Coronary artery (tissue), 2 donors: ENCODE data around the gene USO1.

ENCODE experiments used
- DNase-seq: peaks from one replicate; pipeline ENCODE4 v3.0.0-alpha.2; 2017; ENCODE audit warnings: low spot score
- H3K27ac ChIP-seq, 2 donors: fragments of 200-600 bp; sonication (generic); one replicate each; pipeline ENCODE4 v1.5.1; 2016 to 2019
- H3K4me3 ChIP-seq: fragments of 200-600 bp; sonication (generic); 2 replicates; pipeline ENCODE4 v1.5.1; 2016; ENCODE audit warnings: mild to moderate bottlenecking, moderate library complexity
- TF ChIP-seq, protein P1 (sequence below): fragments of 200-600 bp; sonication (generic); IDR thresholded peaks from one replicate; pipeline ENCODE4 v1.5.1; 2019; ENCODE audit warnings: antibody characterized with exemption

USO1 gene

DNA sequence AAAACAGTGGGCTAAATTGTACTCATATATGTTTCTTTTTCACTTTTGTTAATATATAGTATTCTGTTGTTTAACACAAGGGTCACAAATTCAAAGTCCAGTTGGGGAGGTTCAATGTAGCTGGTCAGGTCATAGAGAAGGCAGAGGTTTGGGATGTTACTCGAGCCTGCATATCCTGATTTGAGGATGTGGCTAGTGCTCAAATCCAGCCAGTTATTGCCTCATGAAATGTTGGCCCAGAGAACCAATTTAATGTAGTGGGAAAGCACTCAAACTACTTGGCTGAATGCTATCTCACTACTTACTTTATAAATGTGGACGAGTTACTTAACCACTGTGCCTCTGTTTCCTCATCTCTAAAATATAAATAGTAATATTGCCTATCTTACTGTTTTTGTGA lies 12.5 kb downstream of the USO1 start:
- Histone ChIP-seq H3K27ac (peak overlapping the region in 1 of 2 donors; percentile 22), H3K4me3 (no peak overlapping the region)
- TF ChIP-seq, protein P1, sequence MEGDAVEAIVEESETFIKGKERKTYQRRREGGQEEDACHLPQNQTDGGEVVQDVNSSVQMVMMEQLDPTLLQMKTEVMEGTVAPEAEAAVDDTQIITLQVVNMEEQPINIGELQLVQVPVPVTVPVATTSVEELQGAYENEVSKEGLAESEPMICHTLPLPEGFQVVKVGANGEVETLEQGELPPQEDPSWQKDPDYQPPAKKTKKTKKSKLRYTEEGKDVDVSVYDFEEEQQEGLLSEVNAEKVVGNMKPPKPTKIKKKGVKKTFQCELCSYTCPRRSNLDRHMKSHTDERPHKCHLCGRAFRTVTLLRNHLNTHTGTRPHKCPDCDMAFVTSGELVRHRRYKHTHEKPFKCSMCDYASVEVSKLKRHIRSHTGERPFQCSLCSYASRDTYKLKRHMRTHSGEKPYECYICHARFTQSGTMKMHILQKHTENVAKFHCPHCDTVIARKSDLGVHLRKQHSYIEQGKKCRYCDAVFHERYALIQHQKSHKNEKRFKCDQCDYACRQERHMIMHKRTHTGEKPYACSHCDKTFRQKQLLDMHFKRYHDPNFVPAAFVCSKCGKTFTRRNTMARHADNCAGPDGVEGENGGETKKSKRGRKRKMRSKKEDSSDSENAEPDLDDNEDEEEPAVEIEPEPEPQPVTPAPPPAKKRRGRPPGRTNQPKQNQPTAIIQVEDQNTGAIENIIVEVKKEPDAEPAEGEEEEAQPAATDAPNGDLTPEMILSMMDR: no peak
- no peak for DNase-seq

DNA sequence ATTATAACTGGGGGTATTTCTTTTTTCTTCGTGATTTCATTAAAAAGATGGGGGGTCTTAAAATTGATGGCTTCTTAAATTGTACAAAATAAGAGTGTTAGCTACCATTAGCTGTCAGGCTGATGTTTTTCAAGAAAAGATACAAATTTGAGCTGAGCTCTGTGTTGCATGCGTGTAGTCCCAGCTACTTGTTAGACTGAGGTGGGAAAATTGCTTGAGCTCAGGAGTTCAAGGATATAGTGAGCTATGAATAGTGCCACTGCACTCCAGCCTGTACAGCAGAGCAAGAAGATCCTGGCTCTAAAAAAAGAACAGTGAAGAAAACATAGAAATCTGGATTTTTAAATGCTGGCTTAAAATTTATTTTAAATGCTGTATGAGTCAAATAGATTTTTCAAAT lies 13.0 kb downstream of the USO1 start:
- TF ChIP-seq, protein P1: no peak
- Histone ChIP-seq H3K4me3 (no peak overlapping the region), H3K27ac (peak overlapping the region in 1 of 2 donors; percentile 22)
- DNase-seq: no peak

DNA sequence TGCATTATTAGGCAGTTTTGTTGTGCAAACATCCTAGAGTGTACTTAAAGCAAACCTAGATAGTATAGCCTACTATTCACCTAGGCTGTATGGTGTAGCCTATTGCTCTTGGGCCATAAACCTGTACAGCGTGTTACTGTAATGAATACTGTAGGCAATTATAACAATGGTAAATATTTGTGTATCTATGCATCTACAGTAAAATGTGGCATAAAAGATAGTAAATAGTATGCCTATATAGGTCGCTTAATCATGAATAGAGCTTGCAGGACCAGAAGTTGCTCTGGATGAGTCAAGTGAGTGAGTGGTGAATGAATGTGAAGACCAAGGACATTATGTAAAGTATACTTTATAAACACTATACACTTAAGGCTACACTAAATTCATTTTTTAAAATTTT lies 16.6 kb downstream of the USO1 start:
- no peak overlapping the region for H3K4me3 ChIP-seq
- no peak for DNase-seq
- no peak overlapping the region for H3K27ac ChIP-seq
- TF ChIP-seq, protein P1: no peak

DNA sequence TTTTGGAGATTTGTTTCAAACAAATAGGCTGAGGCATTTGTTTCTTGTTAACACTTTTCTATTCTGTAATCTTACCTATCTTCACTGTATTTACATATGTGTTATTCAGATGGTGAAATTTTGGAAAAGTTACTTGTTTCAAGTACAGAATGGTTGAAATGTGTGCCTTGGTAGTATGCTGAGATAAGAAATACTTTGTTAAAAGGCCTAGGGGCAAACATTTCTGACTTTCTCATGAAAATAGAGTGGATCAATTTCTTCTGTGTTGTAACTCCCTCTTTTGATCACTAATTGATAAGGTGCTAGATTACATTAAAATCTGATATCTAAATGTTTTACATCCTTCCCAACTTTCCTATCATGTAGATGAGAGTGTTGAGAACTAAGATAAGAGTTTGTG lies 18.1 kb downstream of the USO1 start:
- no peak for DNase-seq
- Histone ChIP-seq H3K4me3 (no peak overlapping the region), H3K27ac (no peak overlapping the region)
- TF ChIP-seq, protein P1: no peak

DNA sequence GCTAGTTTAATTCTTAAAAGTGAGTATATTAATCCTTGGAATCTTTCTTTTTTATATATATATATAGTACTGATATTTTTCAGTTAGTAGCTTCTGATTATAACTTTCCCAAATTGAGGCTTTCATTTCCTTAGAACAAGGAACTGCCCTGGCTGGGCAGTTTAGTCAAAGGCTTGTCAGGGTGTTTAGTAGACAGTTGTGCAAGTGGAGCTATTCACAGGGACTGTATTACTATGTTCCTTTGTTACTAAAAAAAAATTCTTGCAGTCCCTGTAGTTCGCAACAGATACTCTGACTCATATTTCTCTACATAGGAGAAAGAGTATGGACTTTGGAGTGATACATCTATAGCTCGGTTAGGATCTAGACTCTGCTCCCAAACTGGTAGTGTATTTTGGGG lies 20.8 kb downstream of the USO1 start:
- no peak overlapping the region for H3K4me3 ChIP-seq
- no peak for DNase-seq
- TF ChIP-seq, protein P1: no peak
- peak overlapping the region in 1 of 2 donors; percentile 24 for H3K27ac ChIP-seq

DNA sequence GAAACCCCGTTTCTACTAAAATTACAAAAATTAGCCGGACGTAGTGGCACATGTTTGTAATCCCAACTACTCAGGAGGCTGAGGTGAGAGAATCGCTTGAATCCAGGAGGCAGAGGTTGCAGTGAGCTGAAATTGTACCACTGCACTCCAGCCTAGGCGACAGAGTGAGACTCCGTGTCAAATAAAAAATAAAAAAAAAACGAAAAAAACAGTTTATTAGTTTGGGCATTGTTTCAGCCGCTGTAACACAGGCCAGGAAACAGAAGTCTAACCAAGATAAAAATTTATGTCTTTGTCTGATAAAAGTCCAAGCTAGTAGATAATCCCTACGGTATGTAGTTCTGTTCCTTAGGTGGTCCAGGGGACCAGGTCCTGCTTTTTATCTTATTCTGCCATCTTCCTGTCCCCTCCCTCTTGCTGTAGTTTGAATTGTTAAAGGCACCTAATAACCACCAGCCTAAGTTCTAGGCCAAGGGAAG lies 21.4 kb downstream of the USO1 start:
- no peak for DNase-seq
- TF ChIP-seq, protein P1: no peak
- no peak overlapping the region for H3K4me3 ChIP-seq
- H3K27ac ChIP-seq: peak overlapping the region in 1 of 2 donors; percentile 24

DNA sequence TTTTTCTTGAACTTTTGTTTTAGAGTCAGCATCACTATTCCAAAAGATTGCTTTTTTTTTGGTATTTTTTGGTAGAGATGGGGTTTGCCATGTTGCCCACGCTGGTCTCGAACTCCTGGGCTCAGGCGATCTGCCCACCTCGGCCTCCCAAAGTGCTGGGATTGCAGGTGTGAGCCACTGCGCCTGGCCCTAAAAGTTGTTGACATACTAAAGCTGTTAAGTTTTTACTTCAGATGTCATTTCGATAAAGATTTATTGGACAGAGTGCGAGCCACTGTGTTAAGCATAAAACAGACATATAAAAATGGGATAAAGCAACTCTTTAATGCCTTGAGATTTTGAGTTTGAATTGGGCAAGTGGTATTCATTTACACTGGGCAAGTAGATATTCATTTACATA lies 28.3 kb downstream of the USO1 start:
- TF ChIP-seq, protein P1: no peak
- DNase-seq: no peak
- Histone ChIP-seq H3K27ac (no peak overlapping the region), H3K4me3 (no peak overlapping the region)
